ENCODE measurements around the gene LRRTM4.
A peak's percentile ranks its signal among the peaks of the same experiment; 100 is the strongest.

The LRRTM4 gene

DNA sequence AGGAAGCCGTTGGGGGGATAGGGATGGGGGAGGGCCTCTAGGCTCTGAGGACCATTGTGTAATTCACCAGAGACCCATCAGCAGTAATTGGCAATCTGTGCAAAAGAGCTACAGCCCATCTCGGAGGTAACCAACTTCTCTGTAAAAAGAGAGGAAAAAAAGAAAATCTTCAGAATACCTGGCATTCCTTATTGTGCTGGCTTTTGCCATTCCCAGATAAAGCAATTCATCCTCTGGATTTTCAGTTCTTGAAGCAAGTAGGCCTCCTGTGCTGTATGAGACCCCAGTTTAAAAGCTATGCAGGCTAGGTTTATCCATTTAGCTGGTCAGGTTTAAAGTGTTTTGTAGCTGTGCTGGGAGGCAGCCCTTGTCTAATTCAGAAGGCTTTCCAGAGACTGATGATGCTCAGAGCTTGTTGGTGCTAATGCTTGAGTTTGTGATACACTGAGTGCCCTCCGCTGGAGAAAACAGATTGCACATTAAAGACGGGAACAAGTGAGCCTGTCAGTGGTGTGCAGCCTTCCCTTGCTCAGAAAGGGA, at the start of gene LRRTM4:
TSS of gene LRRTM4 (minus strand) at position 446 of the 540 bp plus-strand sequence.
- DNase-seq: peak; percentile 7

DNA sequence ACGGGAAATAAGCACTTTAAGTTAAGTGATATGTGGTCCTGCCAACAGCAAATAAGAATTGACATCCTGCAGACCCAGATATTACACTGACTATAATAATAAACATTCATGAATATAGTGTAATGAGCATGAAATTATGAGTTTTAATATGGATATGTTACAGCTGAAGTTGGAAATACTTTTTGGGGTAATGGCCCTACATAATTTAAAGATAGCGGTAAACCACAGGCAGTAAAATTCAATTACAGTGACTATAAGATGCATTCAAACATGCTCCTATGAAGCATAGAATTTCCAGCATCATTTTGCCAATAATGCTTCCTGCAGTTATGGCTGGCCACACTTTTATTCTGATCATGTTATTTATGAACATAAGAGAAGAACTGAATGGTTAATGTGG, 49.4 kb upstream of the LRRTM4 start:
- DNase-seq: no peak

GRCh38 chr2:77567723-77568122, 45.5 kb upstream of the LRRTM4 start:
- DNase-seq: no peak

- DNase-seq: no peak
These were observed 44.4 kb upstream of the LRRTM4 start for GRCh38 chr2:77566582-77566981.

DNA sequence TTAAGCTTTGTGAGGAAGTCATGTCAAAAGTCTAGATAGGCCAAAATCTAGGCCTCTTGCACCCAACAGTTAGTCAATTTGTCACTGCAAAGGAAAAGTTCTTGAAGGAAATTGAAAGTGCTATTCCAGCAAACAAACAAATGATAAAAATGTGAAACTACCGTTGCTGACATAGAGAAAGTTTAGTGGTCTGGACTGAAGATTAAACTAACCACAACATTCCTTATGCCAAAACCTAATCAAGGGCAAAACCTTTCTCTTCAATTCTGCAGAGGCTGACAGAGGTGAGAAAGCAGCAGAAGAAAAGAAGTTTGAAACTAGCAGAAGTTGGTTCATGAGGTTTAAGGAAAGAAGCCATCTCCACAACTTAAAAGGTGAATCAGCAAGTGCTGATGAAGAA, 44.0 kb upstream of the LRRTM4 start:
- no peak for DNase-seq

DNA sequence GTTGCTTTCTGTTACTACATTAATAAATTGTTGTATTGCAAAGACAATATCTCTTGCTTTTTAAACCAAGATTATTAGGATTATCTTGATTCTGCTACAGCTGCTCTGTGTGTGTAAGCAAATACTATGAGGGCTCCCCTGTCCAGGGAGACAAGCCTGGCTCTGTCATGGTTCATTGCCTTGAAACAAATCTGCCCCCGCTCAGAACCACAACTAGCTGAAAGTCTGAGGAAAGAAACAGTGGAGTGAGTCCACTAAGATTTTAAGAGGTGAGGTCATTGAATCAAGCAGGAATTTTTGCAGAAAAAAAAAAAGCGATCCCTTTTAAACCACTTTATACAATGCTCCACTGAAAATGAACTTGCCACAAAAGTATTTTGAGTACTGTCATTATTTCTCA, 30.8 kb upstream of the LRRTM4 start:
- peak; percentile 15 for DNase-seq

GRCh38 chr2:77538031-77538430, 15.9 kb upstream of the LRRTM4 start:
- no peak for DNase-seq

- DNase-seq: no peak
These were observed 712 bp upstream of the LRRTM4 start for GRCh38 chr2:77522888-77523287.

DNA sequence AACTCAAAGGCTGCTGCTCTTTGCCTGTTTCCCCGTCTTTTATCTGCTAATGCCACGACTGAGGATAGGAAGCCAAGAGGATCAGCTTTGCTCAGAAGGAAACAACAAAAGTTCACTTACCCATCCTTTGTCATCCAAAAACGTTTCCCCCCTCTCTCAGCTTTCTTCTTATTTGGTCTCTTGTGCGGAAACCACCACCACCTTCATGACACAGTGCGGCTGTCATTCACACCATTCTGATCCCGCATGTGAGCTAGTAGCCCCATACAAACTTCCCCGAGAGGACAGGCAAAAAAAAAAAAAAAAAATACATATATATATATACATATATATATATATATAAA, 656 bp downstream of the LRRTM4 start:
- no peak for DNase-seq

GRCh38 chr2:77520641-77521547, 1.3 kb downstream of the LRRTM4 start:
- DNase-seq: no peak

- DNase-seq: no peak
These were observed 2.2 kb downstream of the LRRTM4 start for GRCh38 chr2:77519888-77520506.

GRCh38 chr2:77519164-77519887, 2.9 kb downstream of the LRRTM4 start:
- DNase-seq: no peak

DNA sequence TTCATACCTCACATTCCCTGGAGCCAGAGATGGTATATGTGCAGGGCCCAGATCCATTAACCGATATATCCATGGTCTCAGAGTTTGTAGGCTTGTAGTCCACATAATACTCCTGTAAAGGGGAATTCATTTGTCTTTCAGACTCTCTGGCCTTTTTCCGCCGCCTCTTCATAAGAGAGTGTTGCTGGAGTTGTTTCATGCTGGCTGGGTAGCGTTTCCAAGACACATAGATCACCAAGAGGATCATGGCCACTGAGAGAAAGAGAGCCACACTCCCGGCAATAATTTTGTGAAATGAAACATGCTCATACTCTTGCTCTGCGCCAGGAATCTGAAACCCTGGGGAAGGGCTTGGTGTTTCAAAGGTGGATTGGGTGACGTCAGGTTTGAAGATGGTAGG, 3.9 kb downstream of the LRRTM4 start:
- no peak for DNase-seq

- no peak for DNase-seq
These were observed 9.0 kb downstream of the LRRTM4 start for GRCh38 chr2:77513191-77513590.

DNA sequence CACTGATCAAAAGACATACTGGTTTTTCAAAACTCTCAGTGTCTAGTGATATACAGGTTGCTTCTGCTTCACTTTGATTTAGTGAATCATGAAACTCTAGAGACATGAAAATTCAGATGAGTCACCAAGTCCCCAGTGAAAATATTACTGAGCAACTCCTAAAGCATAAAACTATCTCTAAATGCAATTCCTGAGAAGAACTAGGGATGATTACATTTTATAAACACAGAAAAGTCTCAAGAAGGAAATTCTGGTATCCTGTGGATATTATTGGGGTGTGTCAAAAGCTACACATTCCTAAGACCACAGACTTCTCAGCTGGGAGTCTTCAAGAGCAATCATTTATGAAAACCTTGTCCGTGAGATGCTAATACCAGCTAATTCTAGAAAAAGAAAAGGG, 9.7 kb downstream of the LRRTM4 start:
- no peak for DNase-seq

- no peak for DNase-seq
These were observed 13.7 kb downstream of the LRRTM4 start for GRCh38 chr2:77508511-77508910.

DNA sequence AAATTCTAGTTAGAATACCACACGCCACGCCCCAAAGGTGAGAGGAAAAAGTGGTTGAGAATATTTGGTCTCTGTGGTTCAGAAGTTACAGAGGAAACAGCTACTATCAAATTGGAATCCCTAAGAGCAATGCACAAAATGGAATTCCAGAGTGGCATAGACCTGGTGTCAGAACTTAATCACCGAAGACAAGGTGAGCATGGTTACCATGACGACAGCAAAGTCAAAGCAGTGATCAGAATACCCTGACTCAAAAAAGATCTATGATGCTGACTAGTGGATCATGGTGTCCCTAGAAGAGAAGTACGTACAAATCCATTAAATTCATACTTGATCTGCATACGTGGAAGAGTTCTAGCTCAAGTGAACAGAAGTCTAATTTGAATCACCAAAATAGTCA, 14.5 kb downstream of the LRRTM4 start:
- DNase-seq: no peak

DNA sequence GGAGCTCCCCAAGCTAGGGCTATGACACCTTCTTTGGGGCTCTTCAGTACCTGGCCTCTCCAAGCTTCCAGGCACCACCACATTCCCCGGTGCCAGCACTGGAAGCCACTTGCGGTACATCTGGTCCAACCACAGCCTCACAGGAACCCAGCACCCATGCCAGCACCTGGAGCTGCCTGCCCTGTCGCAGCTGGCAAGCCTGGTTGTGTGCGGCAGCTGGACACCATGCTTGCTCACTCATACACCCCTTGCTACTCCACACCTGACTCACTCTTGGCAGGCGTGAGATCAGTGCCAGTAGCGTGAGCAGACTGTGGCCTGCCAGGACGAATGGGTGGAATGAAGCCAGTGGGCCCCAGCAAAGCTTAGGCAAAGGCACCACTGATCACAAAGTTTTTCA, 34.0 kb downstream of the LRRTM4 start:
- no peak for DNase-seq

DNA sequence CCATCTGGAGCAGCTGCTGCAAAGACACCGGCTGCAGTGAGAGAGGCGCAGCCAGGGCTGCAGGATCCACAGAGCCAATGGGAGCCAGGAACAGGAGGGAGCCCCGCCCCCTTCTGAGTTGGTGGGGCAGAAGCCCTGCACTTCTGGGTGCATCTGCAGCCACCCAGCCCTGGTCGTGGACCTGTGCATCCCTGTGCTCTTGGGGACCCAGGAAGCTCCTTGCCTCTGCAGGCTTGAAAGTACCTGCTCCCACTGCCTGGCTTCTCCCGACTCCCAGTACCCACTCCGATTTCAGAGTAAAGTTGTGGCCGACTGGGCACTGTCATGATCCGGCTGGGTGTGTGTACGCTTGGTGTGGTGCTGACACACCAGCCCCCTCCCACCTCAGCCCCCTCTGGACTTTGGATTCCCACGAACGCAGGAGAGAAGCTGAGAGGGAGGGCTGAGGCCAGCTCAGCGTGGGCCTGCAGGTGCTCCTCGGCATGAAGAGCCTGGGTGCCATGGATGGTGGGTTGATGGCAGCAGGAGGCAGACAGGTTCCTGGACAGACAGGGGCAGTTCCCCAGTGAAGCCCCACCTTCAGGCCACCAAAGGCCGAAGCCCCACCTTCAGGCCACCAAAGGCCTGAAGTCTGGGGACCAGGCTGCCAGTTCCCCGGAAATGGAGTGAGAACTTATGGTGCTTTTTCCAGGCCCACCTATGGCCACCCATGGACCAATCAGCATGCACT, 34.9 kb downstream of the LRRTM4 start:
- no peak for DNase-seq

DNA sequence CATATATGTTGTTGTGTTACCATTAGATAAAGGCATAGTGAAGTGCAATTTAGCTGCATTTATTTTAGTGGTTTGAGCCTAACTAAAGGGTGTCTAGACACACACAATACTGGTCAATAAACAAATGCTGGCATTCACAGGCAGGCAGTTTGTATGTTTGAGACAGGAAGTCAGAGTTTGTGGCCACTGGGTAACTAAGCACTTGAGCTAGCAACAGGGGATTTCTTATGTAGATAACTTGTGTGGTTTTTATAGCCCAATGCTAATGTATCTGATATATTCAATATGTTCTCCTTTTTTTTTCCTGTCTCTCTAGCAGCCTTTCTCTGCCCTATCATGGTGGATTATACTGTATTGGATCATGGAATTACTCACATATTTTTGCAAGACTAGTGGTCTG, 38.1 kb downstream of the LRRTM4 start:
- no peak for DNase-seq

DNA sequence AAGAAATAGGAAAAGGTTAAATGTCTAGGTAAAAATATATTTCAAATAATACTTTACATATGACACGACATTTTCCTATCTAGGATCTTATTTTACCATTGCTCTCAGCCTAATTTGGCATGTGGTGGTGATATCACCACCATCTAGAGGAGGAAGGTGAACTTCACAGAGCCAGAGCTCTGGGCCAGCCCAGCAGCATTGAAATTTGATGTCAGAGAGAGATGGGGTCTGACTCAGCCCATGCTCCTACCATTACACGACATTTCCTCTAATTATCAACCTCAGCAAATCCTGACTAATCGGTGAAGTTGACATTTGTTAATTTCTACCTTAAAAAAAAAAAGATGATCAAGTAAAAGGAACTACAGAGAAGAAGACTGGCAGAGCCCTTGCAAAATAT, 42.3 kb downstream of the LRRTM4 start:
- DNase-seq: no peak

- no peak for DNase-seq
These were observed 42.8 kb downstream of the LRRTM4 start for GRCh38 chr2:77479395-77479794.

GRCh38 chr2:77470096-77470495, 52.1 kb downstream of the LRRTM4 start:
- DNase-seq: no peak
